Stimulated activated naive CD8-positive, alpha-beta T cell treated with anti-CD3 and anti-CD28 coated beads, Interleukin-15, Interleukin-2, amounts not matched to agents 100 U/mL and 50 U/mL, for 24 hours (primary cell): ENCODE data around the gene GMPR.
A peak's percentile ranks its signal among the peaks of the same experiment; 100 is the strongest.

ENCODE experiments used
- ATAC-seq: fragments of 150-1000 bp; cut with Tn5 transposase; one replicate; pipeline ENCODE4 v1.10.0; 2021
- DNase-seq: peaks from one replicate; pipeline ENCODE4 v3.0.0; 2021

GMPR gene

GRCh38 chr6:16238057-16238962 is at the start of gene GMPR:
TSS of gene GMPR (plus strand) at chr6:16238587. CDS start at chr6:16238694, 107 bp downstream.
- peak; percentile 82 for ATAC-seq
- peak; percentile 74 for DNase-seq

- ATAC-seq: no peak
- no peak for DNase-seq
Observed at GRCh38 chr6:16190214-16190613, 48.2 kb upstream of the GMPR start.

- DNase-seq (no peak), ATAC-seq (no peak)
Observed at GRCh38 chr6:16196260-16196983, 42.0 kb upstream of the GMPR start.

GRCh38 chr6:16196984-16197546 is 41.3 kb upstream of the GMPR start:
- no peak for ATAC-seq
- DNase-seq: no peak

- DNase-seq (no peak), ATAC-seq (no peak)
Observed at GRCh38 chr6:16198061-16198705, 40.2 kb upstream of the GMPR start.

GRCh38 chr6:16199804-16200203 is 38.6 kb upstream of the GMPR start:
- DNase-seq (no peak), ATAC-seq (no peak)

- DNase-seq (no peak), ATAC-seq (no peak)
Observed at GRCh38 chr6:16200321-16200883, 38.0 kb upstream of the GMPR start.

GRCh38 chr6:16201706-16202105 is 36.7 kb upstream of the GMPR start:
- ATAC-seq: no peak
- no peak for DNase-seq

GRCh38 chr6:16204653-16205376 is 33.6 kb upstream of the GMPR start:
- ATAC-seq (no peak), DNase-seq (no peak)

GRCh38 chr6:16205377-16206144 is 32.8 kb upstream of the GMPR start:
- ATAC-seq (no peak), DNase-seq (no peak)

GRCh38 chr6:16206595-16207037 is 31.8 kb upstream of the GMPR start:
- peak; percentile 65 for ATAC-seq
- peak; percentile 35 for DNase-seq

- ATAC-seq: no peak
Observed at GRCh38 chr6:16208989-16209388, 29.4 kb upstream of the GMPR start.

GRCh38 chr6:16209539-16209938 is 28.8 kb upstream of the GMPR start:
- DNase-seq: no peak
- no peak for ATAC-seq

More at GRCh38 chr6:16208989-16209388, 29.4 kb upstream of the GMPR start:
- DNase-seq: no peak

- no peak for ATAC-seq
- DNase-seq: no peak
Observed at GRCh38 chr6:16212276-16212675, 26.1 kb upstream of the GMPR start.

- DNase-seq: no peak
Observed at GRCh38 chr6:16216501-16217155, 21.8 kb upstream of the GMPR start.

GRCh38 chr6:16217156-16217721 is 21.1 kb upstream of the GMPR start:
- DNase-seq: no peak
- ATAC-seq: no peak

More at GRCh38 chr6:16216501-16217155, 21.8 kb upstream of the GMPR start:
- ATAC-seq: no peak

GRCh38 chr6:16222826-16223225 is 15.6 kb upstream of the GMPR start:
- DNase-seq (peak; percentile 10), ATAC-seq (peak; percentile 77)

- no peak for DNase-seq
- no peak for ATAC-seq
Observed at GRCh38 chr6:16223362-16223761, 15.0 kb upstream of the GMPR start.

- DNase-seq (no peak), ATAC-seq (no peak)
Observed at GRCh38 chr6:16224409-16224808, 14.0 kb upstream of the GMPR start.
